ENCODE measurements around the gene GPR35. TPM values are rescaled to one million over a fixed set of nuclear protein-coding genes. Genes with fewer than 3 reads are reported as not detected.

GPR35 gene
- total RNA-seq, 4 donors from 2014 or later, result 1.2 to 2.8 (median 2.4) TPM

GRCh38 chr2:240629968-240630770 lies 4.9 kb downstream of the GPR35 start:
- peak in 1 of 2 donors; percentile 77 for DNase-seq (ENCODE audit: low spot score in 2 of 2)
- intact Hi-C loops (cut with DNase I; ENCODE audit: low total_unique reads), result no loop called here
- 93 to 94% methylated on average over 45 to 46 of the region's 50 CpGs for WGBS, 2 donors
- no peak overlapping the region for H3K4me3 ChIP-seq (ENCODE audit: low read depth, poor library complexity, severe bottlenecking)
- no peak for TF ChIP-seq CTCF (IDR thresholded peaks at IDR 0.05)

DNA sequence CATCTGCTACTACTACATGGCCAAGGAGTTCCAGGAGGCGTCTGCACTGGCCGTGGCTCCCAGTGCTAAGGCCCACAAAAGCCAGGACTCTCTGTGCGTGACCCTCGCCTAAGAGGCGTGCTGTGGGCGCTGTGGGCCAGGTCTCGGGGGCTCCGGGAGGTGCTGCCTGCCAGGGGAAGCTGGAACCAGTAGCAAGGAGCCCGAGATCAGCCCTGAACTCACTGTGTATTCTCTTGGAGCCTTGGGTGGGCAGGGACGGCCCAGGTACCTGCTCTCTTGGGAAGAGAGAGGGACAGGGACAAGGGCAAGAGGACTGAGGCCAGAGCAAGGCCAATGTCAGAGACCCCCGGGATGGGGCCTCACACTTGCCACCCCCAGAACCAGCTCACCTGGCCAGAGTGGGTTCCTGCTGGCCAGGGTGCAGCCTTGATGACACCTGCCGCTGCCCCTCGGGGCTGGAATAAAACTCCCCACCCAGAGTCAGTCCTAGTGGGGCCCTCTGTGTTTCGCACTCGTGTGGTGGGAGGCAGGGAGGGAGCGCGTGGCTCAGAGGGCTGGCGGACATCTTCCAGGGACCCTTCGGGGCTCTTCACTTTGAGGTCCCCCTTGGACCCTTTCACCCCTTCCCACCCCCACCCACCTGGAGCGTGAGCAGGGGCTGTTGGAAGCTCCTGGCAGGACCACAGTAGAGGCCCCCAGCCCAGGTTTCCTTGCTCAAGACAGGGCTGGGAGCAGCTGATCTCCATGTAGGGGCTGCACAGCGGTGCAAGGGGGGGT lies 5.7 kb downstream of the GPR35 start:
- 93 to 97% methylated on average over 18 to 21 of the region's 21 CpGs for WGBS, 2 donors
- TF ChIP-seq POLR2A (IDR thresholded peaks at IDR 0.05) (no peak), CTCF (IDR thresholded peaks at IDR 0.05) (no peak)
- no peak overlapping the region for H3K4me3 ChIP-seq (ENCODE audit: low read depth, poor library complexity, severe bottlenecking)
- intact Hi-C loops (cut with DNase I; ENCODE audit: low total_unique reads), result no loop called here
- DNase-seq (ENCODE audit: low spot score in 2 of 2), result peak in 1 of 2 donors; percentile 58

GRCh38 chr2:240631548-240632305 lies 6.4 kb downstream of the GPR35 start:
- peak in 1 of 2 donors; percentile 75 for DNase-seq (ENCODE audit: low spot score in 2 of 2)
- no peak overlapping the region for H3K4me3 ChIP-seq (ENCODE audit: low read depth, poor library complexity, severe bottlenecking)
- 87 to 98% methylated on average over 8 to 9 of the region's 11 CpGs for WGBS, 2 donors
- intact Hi-C loops (cut with DNase I; ENCODE audit: low total_unique reads), result no loop called here
- TF ChIP-seq CTCF (IDR thresholded peaks at IDR 0.05) (no peak), POLR2A (IDR thresholded peaks at IDR 0.05) (no peak)

DNA sequence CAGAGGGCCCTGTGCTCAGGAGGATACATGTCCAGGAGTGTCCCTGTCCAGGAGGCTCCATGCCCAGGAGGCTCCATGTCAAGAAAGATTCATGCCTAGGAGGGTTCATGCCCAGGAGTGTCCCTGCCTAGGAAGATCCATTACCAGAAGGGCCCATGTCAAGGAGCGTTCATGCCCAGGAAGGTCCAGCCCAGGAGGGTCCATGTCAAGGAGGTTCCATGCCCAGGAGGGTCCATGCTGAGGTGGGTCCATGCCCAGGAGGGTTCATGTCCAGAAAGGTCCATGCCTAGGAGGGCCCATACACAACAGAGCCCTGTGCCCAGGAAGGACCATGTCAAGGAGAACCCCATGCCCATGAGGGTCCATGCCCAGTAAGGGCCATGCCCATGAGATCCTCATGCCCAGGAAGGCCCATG lies 7.0 kb downstream of the GPR35 start:
- 100% methylated on average over 1 of the region's 1 CpG; no CpG with 5 or more reads in 1 of the 2 donors for WGBS, 2 donors
- TF ChIP-seq POLR2A (IDR thresholded peaks at IDR 0.05), result no peak
- no peak for TF ChIP-seq CTCF (IDR thresholded peaks at IDR 0.05)
- peak in 1 of 2 donors; percentile 81 for DNase-seq (ENCODE audit: low spot score in 2 of 2)
- H3K4me3 ChIP-seq (ENCODE audit: low read depth, poor library complexity, severe bottlenecking), result no peak overlapping the region
- intact Hi-C loops (cut with DNase I; ENCODE audit: low total_unique reads), result no loop called here

- DNase-seq (ENCODE audit: low spot score in 2 of 2), result peak in 1 of 2 donors; percentile 60
- intact Hi-C loops (cut with DNase I; ENCODE audit: low total_unique reads), result no loop called here
Observed at GRCh38 chr2:240635121-240635997, 10.1 kb downstream of the GPR35 start.

More at GRCh38 chr2:240635121-240635997, 10.1 kb downstream of the GPR35 start:
- TF ChIP-seq CTCF (IDR thresholded peaks at IDR 0.05) (no peak), POLR2A (IDR thresholded peaks at IDR 0.05) (no peak)
- whole genome bisulfite sequencing, 2 donors, result 88% methylated on average over 6 of the region's 6 CpGs
- H3K4me3 ChIP-seq (ENCODE audit: low read depth, poor library complexity, severe bottlenecking), result no peak overlapping the region
